NT2/D1 (cell line): Measurements from ENCODE around the gene DGKH.

Experiments
- SUZ12 ChIP-seq: IDR thresholded peaks from 2 replicates; pipeline ENCODE4 v1.6.1; 2011; ENCODE audit not compliant: insufficient read length, insufficient read depth; ENCODE audit errors: extremely low read depth
- YY1 ChIP-seq: IDR thresholded peaks from 2 replicates; pipeline ENCODE4 v1.6.1; 2011; ENCODE audit not compliant: insufficient read length, insufficient read depth

GRCh38 chr13:42065414-42065813 is 17.0 kb downstream of the DGKH start:
- TF ChIP-seq YY1 = no peak
- no peak for TF ChIP-seq SUZ12
